HG03060 (cell line): ENCODE data around the gene SYNJ1.
"Not testable (repeated sequence)": the region's sequence is repeated elsewhere in the genome, so short reads cannot be mapped to it uniquely, and the experiment has no call there.

Experiments used
- ATAC-seq: cut with Tn5 transposase; IDR thresholded peaks from one replicate; pipeline ENCODE4 v1.9.1; 2021; ENCODE audit warnings: low read depth, moderate number of reproducible peaks; ENCODE audit not compliant: unreplicated experiment

SYNJ1 gene

GRCh38 chr21:32741336-32741735, 13.5 kb upstream of the SYNJ1 start:
- ATAC-seq, result no peak

- ATAC-seq, result no peak
These were observed 12.1 kb upstream of the SYNJ1 start for GRCh38 chr21:32739946-32740345.

GRCh38 chr21:32736083-32736482, 8.3 kb upstream of the SYNJ1 start:
- not testable (repeated sequence) for ATAC-seq

- ATAC-seq, result no peak
These were observed 7.7 kb upstream of the SYNJ1 start for GRCh38 chr21:32735524-32735923.

GRCh38 chr21:32733990-32734613, 6.3 kb upstream of the SYNJ1 start:
- no peak for ATAC-seq

DNA sequence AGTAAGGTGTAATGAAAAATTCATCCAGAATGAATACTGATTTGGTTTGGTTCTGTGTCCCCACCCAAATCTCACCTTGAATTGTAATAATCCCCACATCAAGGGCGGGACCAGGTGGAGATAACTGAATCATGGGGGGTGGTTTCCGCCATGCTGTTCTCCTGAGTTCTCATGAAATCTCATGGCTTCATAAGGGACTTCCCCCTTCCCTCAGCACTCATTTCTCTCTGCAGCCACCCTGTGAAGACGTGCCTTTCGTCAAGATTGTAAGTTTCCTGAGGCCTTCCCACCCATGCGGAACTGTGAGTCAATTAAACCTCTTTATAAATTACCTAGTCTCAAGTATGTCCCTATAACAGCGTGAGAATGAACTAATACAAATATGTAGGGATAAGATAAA, 5.5 kb upstream of the SYNJ1 start:
- no peak for ATAC-seq

GRCh38 chr21:32732544-32732943, 4.7 kb upstream of the SYNJ1 start:
- no peak for ATAC-seq

DNA sequence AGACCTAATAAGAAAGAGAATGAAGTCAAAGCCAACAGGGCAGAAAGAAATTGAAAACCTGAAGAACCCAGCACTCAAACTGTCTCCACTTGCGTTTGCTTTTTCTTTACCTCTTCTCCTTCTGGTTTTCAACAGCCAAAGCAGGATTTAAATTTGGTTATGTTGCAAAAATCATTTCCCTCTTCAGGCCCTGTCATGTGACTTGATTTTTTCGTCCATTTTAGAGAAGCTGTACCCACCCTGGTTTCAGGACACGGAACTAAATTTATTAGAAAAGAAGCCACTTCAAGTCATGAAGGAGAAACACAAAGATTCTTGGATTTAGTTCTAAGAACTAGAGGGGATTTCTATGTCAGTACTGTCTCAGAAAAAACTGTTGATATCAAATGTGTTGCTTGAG, 1.0 kb upstream of the SYNJ1 start:
- ATAC-seq, result no peak

DNA sequence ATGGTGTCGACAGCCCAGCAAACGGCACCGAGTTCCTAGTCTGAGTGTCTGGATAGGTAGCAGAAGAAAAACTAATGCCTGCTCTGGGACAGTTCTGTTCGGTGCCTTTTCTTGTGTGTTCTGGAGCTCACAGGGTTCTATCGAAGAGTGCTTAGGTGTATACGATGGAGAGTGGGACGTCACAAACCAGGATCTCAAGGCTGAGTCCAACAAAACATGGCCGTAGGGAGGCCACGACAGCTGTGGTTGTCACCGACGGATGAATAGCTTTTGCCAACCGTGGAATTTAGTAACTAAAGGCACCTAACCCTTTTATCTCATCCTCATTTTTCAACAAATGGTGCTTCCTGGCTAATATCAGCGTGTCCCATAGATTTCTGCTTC, 635 bp upstream of the SYNJ1 start:
- no peak for ATAC-seq

DNA sequence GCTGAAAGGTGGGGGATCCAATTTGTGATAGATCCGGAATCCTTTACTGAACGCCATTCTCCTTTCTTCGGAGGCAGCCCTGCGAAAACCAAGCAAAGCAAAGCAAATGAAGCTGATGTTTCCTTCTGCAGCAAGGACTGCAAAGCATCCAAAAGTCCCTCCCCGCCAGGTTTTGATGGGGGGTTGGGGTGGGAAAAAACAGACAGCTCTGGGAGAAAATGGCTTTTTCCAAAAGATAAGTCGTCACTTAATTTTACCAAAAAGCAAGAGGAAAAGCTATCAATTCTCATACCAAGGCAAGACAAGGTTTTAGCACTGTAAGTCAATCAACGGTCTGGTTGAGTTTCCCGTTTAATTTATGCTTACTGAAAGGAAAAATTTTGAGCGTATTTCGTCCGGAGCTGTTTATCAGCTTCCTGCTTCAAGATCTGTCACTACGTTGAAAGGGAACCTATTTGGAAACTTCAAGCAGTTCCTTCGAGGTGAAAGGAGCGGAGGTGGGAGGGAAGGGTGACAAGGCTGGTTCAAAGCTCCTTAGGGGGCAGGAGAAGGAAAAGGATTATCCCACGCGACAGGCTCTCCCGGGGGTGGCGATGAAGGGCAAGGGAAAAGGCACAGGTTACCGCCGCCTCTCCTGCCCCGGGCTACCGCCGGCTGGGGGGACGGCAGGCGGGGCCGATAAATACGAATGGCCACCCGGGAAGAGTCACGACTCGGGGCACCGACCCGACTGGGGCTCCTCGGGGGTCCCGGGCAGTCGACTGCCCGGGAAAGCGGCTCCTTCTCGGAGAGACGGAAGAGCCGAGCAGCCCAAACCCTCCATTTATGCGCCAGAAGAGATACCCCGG, 750 bp downstream of the SYNJ1 start:
- ATAC-seq, result no peak

- no peak for ATAC-seq
These were observed 8.7 kb downstream of the SYNJ1 start for GRCh38 chr21:32719085-32719484.

- ATAC-seq, result no peak
These were observed 9.9 kb downstream of the SYNJ1 start for GRCh38 chr21:32717851-32718316.

GRCh38 chr21:32716486-32716885, 11.3 kb downstream of the SYNJ1 start:
- no peak for ATAC-seq

GRCh38 chr21:32713726-32714125, 14.1 kb downstream of the SYNJ1 start:
- no peak for ATAC-seq

GRCh38 chr21:32712641-32713040, 15.2 kb downstream of the SYNJ1 start:
- ATAC-seq, result no peak

DNA sequence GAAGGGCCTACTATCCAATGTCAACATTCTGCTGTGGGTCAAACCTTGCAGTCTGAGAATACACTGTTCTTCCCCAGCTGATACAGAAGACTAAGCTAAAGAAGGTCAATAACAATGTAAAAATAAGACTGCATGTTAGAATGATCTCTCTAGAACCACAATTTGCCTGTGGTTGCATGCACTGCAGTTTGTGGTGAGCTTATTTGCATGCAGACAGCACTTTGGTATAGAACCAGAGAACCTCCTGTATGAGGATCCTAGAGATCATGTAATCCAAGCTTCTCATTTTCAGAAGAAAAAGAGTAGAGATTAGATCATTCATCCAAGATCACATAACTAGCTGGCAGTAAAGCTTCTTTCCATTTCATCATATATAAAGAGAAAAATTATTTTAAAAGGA, 15.8 kb downstream of the SYNJ1 start:
- ATAC-seq, result peak; percentile 92

DNA sequence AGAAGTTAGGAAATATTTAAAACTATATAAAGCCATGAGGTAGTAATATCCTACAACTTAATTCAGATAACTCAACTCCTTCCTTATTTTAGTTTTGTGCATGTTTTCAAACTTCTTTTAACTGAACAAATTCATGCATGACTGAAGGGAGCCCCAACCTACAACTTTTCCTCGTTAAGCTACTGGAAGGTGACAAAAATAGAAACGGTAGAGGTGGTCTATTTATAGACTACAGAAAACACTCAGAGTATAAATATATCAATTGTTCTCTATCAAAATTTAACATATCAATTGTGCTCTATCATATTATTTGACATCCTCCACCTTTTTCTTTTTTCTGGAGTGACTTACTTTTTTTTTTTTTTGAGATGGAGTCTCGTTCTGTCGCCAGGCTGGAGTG, 16.8 kb downstream of the SYNJ1 start:
- no peak for ATAC-seq

GRCh38 chr21:32710069-32710784, 17.6 kb downstream of the SYNJ1 start:
- no peak for ATAC-seq

DNA sequence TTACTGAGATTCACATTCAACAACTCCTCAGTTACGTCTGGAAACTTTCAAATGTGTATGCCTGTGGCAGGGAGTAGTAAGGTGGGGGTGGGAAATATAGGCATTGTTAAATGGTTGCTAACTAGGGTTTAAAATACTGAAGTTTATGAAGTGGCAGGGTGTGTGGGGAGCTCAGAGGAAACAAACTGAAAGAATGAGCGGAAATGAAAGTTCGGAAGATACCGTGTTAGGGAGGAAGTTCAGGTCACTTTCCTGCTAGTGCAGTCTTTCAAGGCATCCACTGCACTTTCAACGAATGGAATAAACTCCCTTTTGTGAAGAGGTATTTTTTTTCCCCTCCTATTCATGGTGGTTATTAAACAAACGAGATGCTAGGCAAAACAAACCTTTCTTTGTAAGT, 19.7 kb downstream of the SYNJ1 start:
- ATAC-seq, result no peak

- ATAC-seq, result no peak
These were observed 21.9 kb downstream of the SYNJ1 start for GRCh38 chr21:32705901-32706300.

DNA sequence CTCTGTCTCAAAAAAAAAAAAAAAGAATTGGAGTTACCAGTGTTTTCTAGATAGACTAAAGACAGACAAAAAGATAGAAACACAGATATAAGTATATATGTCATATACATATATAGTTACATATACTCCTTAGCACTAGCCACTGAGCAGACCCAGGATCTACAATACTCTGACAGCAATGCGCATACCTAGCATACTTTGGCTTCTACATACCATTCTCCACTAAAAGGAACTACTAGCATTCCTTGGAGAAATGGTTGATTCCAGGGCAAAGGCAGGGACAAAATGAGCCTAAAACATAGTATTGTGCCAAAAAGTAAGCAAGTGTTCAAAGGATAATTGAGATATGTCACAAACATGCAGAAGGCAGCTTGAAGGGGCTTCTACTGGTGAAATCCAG, 22.7 kb downstream of the SYNJ1 start:
- ATAC-seq, result no peak
